Measurements from ENCODE around the gene DNAJA2.

Gene DNAJA2

DNA sequence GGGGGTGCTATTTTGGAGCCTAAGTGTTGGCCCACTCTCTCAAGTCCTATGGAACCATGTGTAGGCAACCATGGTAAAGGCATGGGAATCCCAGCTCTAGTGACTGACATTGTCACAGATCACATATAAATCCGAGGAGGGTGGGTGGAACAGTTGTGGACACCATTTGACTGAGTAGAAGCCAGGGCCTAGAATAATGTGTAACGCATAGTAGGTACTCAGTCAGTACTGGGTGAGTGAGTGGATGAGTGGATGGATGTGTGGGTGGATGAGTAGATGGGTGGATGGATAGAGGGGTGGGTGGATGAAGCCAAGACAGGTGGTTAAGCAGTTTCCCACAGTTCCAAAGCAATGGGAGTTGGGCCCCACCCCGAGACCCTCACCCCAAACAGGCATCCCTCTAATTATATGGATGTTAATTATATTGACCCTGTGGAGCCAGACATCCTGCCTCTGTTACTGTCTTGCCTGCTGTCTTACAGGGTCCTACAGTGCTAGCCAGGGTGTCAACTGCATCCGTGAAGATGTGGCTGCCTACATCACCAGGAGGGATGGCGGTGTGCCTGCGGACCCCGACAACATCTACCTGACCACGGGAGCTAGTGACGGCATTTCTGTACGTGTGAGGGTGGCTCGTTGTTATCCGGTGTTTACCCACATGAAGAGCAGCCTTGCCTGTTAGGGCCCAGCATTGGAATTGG is 67.0 kb downstream of the DNAJA2 start:
- FAIRE-seq (no peak), DNase-seq (ENCODE audit: insufficient read length, low spot score) (no peak)
